Measurements from ENCODE around the gene PTPN21.
A peak's percentile ranks its signal among the peaks of the same experiment; 100 is the strongest.

The PTPN21 gene

DNA sequence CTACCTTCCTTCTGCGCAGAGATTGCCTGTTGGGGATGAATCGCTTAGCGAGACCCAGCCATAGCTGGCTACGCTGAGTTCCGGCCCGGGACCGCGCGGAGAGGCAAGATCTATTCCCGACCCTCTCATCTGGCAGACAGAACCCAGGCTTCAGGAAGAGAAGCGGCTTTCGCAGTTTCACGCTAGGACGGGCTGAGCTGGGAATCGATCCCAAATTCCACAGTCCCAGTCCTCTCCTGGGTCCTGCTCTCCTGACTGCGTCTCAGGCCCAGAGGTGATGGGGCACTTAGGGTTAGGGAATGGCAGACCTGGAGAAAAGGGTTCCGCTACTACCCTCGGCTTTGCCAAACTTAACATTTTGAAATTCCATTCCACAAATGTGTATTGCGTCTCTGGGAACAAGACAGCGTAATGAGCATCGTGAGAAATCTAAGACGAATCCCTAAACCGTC lies 2.8 kb downstream of the PTPN21 start:
- peak; percentile 34 for ATAC-seq
- TF ChIP-seq SNAI2 (CRISPR knock-in tag; IDR thresholded peaks at IDR 0.05) = no peak
- TF ChIP-seq ESRRG (CRISPR knock-in tag; IDR thresholded peaks at IDR 0.05) = no peak
- no peak for TF ChIP-seq CSDC2 (CRISPR knock-in tag; IDR thresholded peaks at IDR 0.05)
- TF ChIP-seq, protein P1, sequence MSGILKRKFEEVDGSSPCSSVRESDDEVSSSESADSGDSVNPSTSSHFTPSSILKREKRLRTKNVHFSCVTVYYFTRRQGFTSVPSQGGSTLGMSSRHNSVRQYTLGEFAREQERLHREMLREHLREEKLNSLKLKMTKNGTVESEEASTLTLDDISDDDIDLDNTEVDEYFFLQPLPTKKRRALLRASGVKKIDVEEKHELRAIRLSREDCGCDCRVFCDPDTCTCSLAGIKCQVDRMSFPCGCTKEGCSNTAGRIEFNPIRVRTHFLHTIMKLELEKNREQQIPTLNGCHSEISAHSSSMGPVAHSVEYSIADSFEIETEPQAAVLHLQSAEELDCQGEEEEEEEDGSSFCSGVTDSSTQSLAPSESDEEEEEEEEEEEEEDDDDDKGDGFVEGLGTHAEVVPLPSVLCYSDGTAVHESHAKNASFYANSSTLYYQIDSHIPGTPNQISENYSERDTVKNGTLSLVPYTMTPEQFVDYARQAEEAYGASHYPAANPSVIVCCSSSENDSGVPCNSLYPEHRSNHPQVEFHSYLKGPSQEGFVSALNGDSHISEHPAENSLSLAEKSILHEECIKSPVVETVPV (CRISPR knock-in tag; IDR thresholded peaks at IDR 0.05) = no peak
- no peak for TF ChIP-seq ARNTL (CRISPR knock-in tag; IDR thresholded peaks at IDR 0.05; ENCODE audit: borderline replicate concordance, low read depth)

DNA sequence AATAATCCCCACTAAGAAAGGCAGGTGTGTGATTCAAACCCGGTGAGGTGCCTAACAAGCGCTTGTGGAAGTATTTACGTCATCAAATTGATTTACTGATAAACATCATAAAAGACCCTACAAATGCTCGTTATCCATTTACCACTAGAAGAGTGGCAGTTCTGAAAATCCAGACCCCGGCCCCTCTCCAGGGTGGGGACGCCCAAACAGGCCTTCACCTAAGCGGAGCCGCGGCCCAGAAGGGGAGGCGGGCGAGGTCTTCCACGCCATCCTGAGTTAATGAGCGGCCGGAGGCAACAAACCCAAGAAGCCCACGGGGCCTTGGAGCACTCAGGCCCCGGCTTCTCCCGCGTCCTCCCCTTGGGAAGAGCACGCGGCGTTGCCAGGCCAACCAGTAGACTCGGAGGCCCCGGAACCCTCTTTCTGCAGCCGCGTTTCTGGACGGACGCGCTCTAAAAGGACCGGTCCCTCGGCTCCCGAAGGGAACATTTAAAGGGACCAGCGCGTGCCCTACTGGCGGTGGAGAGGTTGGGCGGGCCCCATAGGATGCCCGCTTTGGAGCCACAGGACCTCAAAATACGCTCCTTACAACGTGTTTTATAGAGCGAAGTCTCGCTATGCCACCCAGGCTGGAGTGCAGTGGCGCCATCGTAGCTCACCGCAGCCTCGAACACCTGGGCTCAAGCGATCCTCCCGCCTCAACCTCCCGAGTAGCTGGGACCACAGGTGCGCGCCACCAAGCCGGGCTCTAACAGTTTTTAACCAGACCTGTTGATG lies 3.5 kb downstream of the PTPN21 start:
- peak; percentile 92 for ATAC-seq
- TF ChIP-seq PATZ1 (CRISPR knock-in tag; IDR thresholded peaks at IDR 0.05; ENCODE audit: borderline replicate concordance) (no peak), ZNF70 (CRISPR knock-in tag; IDR thresholded peaks at IDR 0.05) (peak; percentile 3; the same call in 1 of the 2 replicates), BACH2 (CRISPR knock-in tag; IDR thresholded peaks at IDR 0.05; ENCODE audit: borderline replicate concordance) (no peak), GLIS3 (CRISPR knock-in tag; IDR thresholded peaks at IDR 0.05) (no peak), ARNTL (CRISPR knock-in tag; IDR thresholded peaks at IDR 0.05; ENCODE audit: borderline replicate concordance, low read depth) (no peak), TSHZ2 (CRISPR knock-in tag; IDR thresholded peaks at IDR 0.05) (peak; percentile 44; the same call in 1 of the 2 replicates)
- TF ChIP-seq, protein P2, sequence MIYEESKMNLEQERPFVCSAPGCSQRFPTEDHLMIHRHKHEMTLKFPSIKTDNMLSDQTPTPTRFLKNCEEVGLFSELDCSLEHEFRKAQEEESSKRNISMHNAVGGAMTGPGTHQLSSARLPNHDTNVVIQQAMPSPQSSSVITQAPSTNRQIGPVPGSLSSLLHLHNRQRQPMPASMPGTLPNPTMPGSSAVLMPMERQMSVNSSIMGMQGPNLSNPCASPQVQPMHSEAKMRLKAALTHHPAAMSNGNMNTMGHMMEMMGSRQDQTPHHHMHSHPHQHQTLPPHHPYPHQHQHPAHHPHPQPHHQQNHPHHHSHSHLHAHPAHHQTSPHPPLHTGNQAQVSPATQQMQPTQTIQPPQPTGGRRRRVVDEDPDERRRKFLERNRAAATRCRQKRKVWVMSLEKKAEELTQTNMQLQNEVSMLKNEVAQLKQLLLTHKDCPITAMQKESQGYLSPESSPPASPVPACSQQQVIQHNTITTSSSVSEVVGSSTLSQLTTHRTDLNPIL (CRISPR knock-in tag; IDR thresholded peaks at IDR 0.05; ENCODE audit: low read depth) = no peak
- TF ChIP-seq, protein P3, sequence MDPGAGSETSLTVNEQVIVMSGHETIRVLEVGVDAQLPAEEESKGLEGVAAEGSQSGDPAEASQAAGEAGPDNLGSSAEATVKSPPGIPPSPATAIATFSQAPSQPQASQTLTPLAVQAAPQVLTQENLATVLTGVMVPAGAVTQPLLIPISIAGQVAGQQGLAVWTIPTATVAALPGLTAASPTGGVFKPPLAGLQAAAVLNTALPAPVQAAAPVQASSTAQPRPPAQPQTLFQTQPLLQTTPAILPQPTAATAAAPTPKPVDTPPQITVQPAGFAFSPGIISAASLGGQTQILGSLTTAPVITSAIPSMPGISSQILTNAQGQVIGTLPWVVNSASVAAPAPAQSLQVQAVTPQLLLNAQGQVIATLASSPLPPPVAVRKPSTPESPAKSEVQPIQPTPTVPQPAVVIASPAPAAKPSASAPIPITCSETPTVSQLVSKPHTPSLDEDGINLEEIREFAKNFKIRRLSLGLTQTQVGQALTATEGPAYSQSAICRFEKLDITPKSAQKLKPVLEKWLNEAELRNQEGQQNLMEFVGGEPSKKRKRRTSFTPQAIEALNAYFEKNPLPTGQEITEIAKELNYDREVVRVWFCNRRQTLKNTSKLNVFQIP (CRISPR knock-in tag; IDR thresholded peaks at IDR 0.05; ENCODE audit: borderline replicate concordance, low read depth) = no peak
- TF ChIP-seq, protein P1 (CRISPR knock-in tag; IDR thresholded peaks at IDR 0.05) = no peak

DNA sequence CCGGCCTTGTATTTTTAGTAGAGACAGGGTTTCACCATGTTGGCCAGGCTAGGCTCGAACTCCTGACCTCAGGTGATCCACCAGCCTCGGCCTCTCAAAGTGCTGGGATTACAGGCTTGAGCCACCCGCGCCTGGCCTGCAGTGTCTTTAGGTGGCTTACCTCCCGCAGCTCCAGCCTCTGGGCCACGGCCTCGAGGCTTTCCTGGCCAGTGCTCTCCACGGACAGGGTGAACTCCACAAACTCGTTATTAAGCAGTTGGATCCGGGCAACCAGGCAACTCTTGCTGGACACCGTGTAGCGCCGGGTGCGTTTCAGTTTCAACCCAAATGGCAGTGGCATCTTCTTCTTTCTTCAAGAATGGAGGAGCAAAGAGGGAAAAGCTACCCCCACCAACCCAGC lies 4.7 kb downstream of the PTPN21 start:
- no peak for ATAC-seq
- no peak for TF ChIP-seq TSHZ2 (CRISPR knock-in tag; IDR thresholded peaks at IDR 0.05)
- TF ChIP-seq, protein P1 (CRISPR knock-in tag; IDR thresholded peaks at IDR 0.05) = no peak
- TF ChIP-seq ESRRG (CRISPR knock-in tag; IDR thresholded peaks at IDR 0.05) = no peak
- TF ChIP-seq RARB (CRISPR knock-in tag; IDR thresholded peaks at IDR 0.05) = no peak
- TF ChIP-seq TCF4 (CRISPR knock-in tag; IDR thresholded peaks at IDR 0.05; ENCODE audit: borderline replicate concordance) = no peak
- TF ChIP-seq ZFP3 (CRISPR knock-in tag; IDR thresholded peaks at IDR 0.05) = no peak
- TF ChIP-seq PATZ1 (CRISPR knock-in tag; IDR thresholded peaks at IDR 0.05; ENCODE audit: borderline replicate concordance) = no peak

Data from SK-N-SH treated with all-trans-retinoic acid at 6 μM for 48 hours (cell line).